GM20431 (cell line): ENCODE results near the gene AGPAT3.

ENCODE experiments used
- in situ Hi-C: fragments of 300-500 bp; cut with MseI, MboI; formaldehyde crosslinking; loops from one replicate; pipeline ENCODE4 v1.15.0; 2020; ENCODE audit warnings: low sequenced_read_pairs; ENCODE audit not compliant: unreplicated experiment

AGPAT3 gene

GRCh38 chr21:44029460-44030087, 164.6 kb downstream of the AGPAT3 start:
- in situ Hi-C loops, result no loop called here

GRCh38 chr21:44035244-44035643, 170.2 kb downstream of the AGPAT3 start:
- in situ Hi-C loops, result no loop called here
